ENCODE data around the gene APH1B. TPM values are rescaled to one million over a fixed set of nuclear protein-coding genes. Genes with fewer than 3 reads are reported as not detected.

APH1B gene
- total and polyA plus RNA-seq, 9 of the 15 experiments (the other 6 are each of a cell fraction or from before 2014, with no cell fraction given): 5.1 to 9.7 (median 7.0) TPM

GRCh38 chr15:63344731-63345390 lies 67.5 kb downstream of the APH1B start (continued):
- TF ChIP-seq TRIM25 (IDR thresholded peaks at IDR 0.05; ENCODE audit: borderline replicate concordance) (no peak), NFE2 (IDR thresholded peaks at IDR 0.05; ENCODE audit: low read depth) (peak; percentile 88), ETV5 (CRISPR knock-in tag; IDR thresholded peaks at IDR 0.05; ENCODE audit: low read depth) (no peak), CLOCK (CRISPR knock-in tag; IDR thresholded peaks at IDR 0.05; ENCODE audit: borderline replicate concordance) (no peak), PHB (CRISPR knock-in tag; IDR thresholded peaks at IDR 0.05) (no peak), ZEB2 (IDR thresholded peaks at IDR 0.05) (no peak), TAF7 (tag; IDR thresholded peaks at IDR 0.05) (no peak; the same call in 1 of the 2 replicates), ELK3 (CRISPR knock-in tag; IDR thresholded peaks at IDR 0.05) (no peak), ELF4 (CRISPR knock-in tag; IDR thresholded peaks at IDR 0.05) (peak; percentile 84; the same call in 1 of the 2 replicates), GATAD2A (IDR thresholded peaks at IDR 0.05) (no peak), RREB1 (CRISPR knock-in tag; IDR thresholded peaks at IDR 0.05) (peak; percentile 22; the same call in 1 of the 2 replicates), HMG20B (CRISPR knock-in tag; IDR thresholded peaks at IDR 0.05) (no peak), BRD9 (IDR thresholded peaks at IDR 0.05; ENCODE audit: low read depth, partially characterized antibody) (peak; percentile 77), ZNF133 (CRISPR knock-in tag; IDR thresholded peaks at IDR 0.05) (no peak; the same call in 1 of the 2 replicates)
